ENCODE results near the gene NFIA. TPM values are rescaled to one million over a fixed set of nuclear protein-coding genes. Genes with fewer than 3 reads are reported as not detected.

NFIA gene
- total and polyA plus RNA-seq, 9 of the 15 experiments (the other 6 are each of a cell fraction or from before 2014, with no cell fraction given), result 5.3 to 24.9 (median 9.8) TPM

DNA sequence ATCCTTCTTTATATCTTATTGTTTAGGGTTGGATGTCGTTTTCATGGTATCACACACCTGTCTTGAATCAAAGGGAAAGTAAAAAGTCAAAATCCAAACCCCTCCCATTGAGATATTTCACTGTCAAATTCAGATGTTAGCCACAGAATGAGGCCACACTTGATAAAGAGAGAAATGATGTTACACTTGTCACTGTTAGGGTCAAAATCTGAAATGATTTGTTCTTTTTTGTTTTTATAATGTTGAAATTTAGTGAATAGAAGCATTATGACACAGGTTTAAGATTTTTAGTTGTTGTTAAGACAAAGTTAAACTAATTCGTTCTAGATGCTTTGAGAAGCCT, 13.1 kb downstream of the NFIA start (continued):
- TF ChIP-seq, protein P1, sequence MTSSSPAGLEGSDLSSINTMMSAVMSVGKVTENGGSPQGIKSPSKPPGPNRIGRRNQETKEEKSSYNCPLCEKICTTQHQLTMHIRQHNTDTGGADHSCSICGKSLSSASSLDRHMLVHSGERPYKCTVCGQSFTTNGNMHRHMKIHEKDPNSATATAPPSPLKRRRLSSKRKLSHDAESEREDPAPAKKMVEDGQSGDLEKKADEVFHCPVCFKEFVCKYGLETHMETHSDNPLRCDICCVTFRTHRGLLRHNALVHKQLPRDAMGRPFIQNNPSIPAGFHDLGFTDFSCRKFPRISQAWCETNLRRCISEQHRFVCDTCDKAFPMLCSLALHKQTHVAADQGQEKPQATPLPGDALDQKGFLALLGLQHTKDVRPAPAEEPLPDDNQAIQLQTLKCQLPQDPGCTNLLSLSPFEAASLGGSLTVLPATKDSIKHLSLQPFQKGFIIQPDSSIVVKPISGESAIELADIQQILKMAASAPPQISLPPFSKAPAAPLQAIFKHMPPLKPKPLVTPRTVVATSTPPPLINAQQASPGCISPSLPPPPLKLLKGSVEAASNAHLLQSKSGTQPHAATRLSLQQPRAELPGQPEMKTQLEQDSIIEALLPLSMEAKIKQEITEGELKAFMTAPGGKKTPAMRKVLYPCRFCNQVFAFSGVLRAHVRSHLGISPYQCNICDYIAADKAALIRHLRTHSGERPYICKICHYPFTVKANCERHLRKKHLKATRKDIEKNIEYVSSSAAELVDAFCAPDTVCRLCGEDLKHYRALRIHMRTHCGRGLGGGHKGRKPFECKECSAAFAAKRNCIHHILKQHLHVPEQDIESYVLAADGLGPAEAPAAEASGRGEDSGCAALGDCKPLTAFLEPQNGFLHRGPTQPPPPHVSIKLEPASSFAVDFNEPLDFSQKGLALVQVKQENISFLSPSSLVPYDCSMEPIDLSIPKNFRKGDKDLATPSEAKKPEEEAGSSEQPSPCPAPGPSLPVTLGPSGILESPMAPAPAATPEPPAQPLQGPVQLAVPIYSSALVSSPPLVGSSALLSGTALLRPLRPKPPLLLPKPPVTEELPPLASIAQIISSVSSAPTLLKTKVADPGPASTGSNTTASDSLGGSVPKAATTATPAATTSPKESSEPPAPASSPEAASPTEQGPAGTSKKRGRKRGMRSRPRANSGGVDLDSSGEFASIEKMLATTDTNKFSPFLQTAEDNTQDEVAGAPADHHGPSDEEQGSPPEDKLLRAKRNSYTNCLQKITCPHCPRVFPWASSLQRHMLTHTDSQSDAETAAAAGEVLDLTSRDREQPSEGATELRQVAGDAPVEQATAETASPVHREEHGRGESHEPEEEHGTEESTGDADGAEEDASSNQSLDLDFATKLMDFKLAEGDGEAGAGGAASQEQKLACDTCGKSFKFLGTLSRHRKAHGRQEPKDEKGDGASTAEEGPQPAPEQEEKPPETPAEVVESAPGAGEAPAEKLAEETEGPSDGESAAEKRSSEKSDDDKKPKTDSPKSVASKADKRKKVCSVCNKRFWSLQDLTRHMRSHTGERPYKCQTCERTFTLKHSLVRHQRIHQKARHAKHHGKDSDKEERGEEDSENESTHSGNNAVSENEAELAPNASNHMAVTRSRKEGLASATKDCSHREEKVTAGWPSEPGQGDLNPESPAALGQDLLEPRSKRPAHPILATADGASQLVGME (CRISPR knock-in tag; IDR thresholded peaks at IDR 0.05), result no peak
- no peak for TF ChIP-seq FOXO4 (CRISPR knock-in tag; IDR thresholded peaks at IDR 0.05)

DNA sequence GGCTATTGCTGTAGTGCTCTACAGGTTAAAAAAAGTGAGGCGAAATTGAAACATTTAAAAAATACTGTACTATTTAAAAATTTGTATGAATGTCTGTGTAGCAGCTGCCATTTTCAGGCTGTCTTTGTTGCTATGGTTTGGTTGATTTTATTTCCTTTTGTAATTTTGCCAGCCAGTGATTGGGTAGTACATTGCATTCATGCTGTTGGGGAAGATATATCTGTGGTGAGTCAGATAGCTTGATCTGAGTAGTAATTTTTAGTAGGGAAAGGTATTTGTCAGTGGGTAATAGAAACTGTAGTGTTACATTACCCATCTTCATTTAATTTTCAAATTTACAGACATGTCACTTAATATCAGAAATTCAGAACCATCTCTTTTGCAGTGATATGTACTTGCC, 15.0 kb downstream of the NFIA start:
- 0 out of 3 replicates have a peak, but pooled peaks have one; percentile 7 for ATAC-seq
- WGBS (ENCODE audit: insufficient coverage, low coverage, missing lambda C conversion rate), result 61% methylated on average over 1 of the region's 1 CpG
- TF ChIP-seq TRIM28 (IDR thresholded peaks at IDR 0.05) (no peak), SRSF9 (IDR thresholded peaks at IDR 0.05; ENCODE audit: borderline replicate concordance, low read depth, low read length) (no peak), CTBP1 (IDR thresholded peaks at IDR 0.05; ENCODE audit: borderline replicate concordance) (no peak), TEAD4 (IDR thresholded peaks at IDR 0.05; ENCODE audit: low read length) (no peak), TEAD4 (CRISPR knock-in tag; IDR thresholded peaks at IDR 0.05; ENCODE audit: borderline replicate concordance) (no peak), RBBP5 (IDR thresholded peaks at IDR 0.05; ENCODE audit: borderline replicate concordance, insufficient read depth, low read length, poor library complexity, severe bottlenecking) (no peak), GTF2A2 (tag; IDR thresholded peaks at IDR 0.05) (no peak), ZNF436 (CRISPR knock-in tag; IDR thresholded peaks at IDR 0.05) (no peak), PHB (CRISPR knock-in tag; IDR thresholded peaks at IDR 0.05) (no peak), ZSCAN29 (IDR thresholded peaks at IDR 0.05) (no peak), EP400 (IDR thresholded peaks at IDR 0.05) (no peak), MECOM (CRISPR knock-in tag; IDR thresholded peaks at IDR 0.05) (no peak), SNRNP70 (optimal IDR thresholded peaks at IDR 0.05; ENCODE audit: low read depth, low read length) (no peak)

More for the DNA sequence above, 15.0 kb downstream of the NFIA start:
- BruUV-seq (replicated peaks), result no TSS peak
- intact Hi-C loops (cut with micrococcal nuclease), result loop anchor here (10.0 kb wide), 1 partner anchor 757 kb away; no protein-coding TSS in a partner anchor
- POLR2A ChIA-PET, result interaction anchor here (0.8 to 2.2 kb wide), 3 partner anchors 19 to 44 kb away, joined by 3 to 6 read pairs (median 4); no protein-coding TSS in a partner anchor
- Histone ChIP-seq H3K9me3 (replicated peaks; ENCODE audit: control insufficient read depth, insufficient read depth, low read depth, low read length) (no peaks in the 10 kb centered on the region), H3K4me1 (replicated peaks in 1 of 2; ENCODE audit: control insufficient read depth in 2 of 2, insufficient read depth in 2 of 2, low read length in 2 of 2) (peaks cover 0 to 4% of the 10 kb centered on the region in 2 experiments; a peak in 1 of 5 replicates), H3K36me3 (ENCODE audit: control insufficient read depth, insufficient read depth, low read length) (peaks cover 12% of the 10 kb centered on the region; the same call in 1 of the 3 replicates), H3K79me2 (ENCODE audit: control insufficient read depth, insufficient read depth, low read length) (peaks cover 98% of the 10 kb centered on the region), H4K20me1 (replicated peaks; ENCODE audit: control insufficient read depth, insufficient read depth, low read length) (0 out of 2 replicates have a peak, but pooled peaks cover 3% of the 10 kb centered on the region), H3K9me1 (ENCODE audit: control insufficient read depth, insufficient read depth, low read length) (no peaks in the 10 kb centered on the region), H3K4me2 (ENCODE audit: insufficient read depth, low read length) (no peak overlapping the region), H3K9ac (ENCODE audit: insufficient read depth in 1 of 2, low read depth in 2 of 2, low read length in 2 of 2) (no peak overlapping the region), H2AFZ (ENCODE audit: low read depth, low read length) (no peak overlapping the region), H3K27ac (ENCODE audit: extremely low read depth, low read depth, low read length) (no peak overlapping the region), H3K4me3 (no peak overlapping the region), H3K27me3 (ENCODE audit: control insufficient read depth in 2 of 2, insufficient read depth in 2 of 2, low read length in 2 of 2) (no peaks in the 10 kb centered on the region)
- in situ Hi-C loops (cut with MboI), result no loop called here
- CTCF ChIA-PET (ENCODE audit: low intra/inter-chr PET ratio), result interaction anchor here (0.6 kb wide), 1 partner anchor 119 kb away, joined by 3 read pairs; no protein-coding TSS in a partner anchor
- DNase-seq (ENCODE audit: extremely low read depth in 1 of 4, low spot score in 3 of 4), result no peak
- FAIRE-seq, result no peak
